Measurements from ENCODE around the gene TMEM8B.

TMEM8B gene

DNA sequence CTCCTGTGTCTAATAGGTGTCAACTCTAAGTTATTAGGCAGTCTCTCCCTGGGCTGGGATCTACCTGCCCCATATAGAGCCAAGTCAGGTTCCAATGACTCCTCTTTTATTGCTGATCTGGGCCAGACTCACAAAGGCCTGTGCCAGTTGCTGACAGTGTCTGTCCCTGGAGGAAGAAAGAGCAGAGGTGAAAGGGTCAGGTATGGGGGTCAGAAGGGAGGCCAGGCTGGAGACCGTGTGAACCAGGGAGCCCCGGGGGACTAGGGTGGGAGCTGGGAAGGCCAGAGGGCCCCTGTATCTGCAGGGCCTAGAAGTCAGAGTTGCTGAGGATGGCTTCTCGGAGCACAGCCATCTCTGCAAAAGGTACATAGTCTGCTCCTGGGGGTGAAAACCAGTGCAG is 10.7 kb upstream of the TMEM8B start:
- H3K36me3 ChIP-seq (ENCODE audit: control insufficient read depth, low read length) = peaks cover 4% of the 10 kb centered on the region
- no peak overlapping the region for H3K4me3 ChIP-seq (ENCODE audit: low read length)
- H3K9me3 ChIP-seq (ENCODE audit: control insufficient read depth, insufficient read depth, low read length) = 0 out of 2 replicates have a peak, but pooled peaks cover 3% of the 10 kb centered on the region
- peaks cover 6% of the 10 kb centered on the region for H3F3A ChIP-seq (ENCODE audit: control insufficient read depth, insufficient read depth)
- no peaks in the 10 kb centered on the region for H3K27me3 ChIP-seq (ENCODE audit: control insufficient read depth, low read length)
- peaks cover 13% of the 10 kb centered on the region for H3K79me2 ChIP-seq (ENCODE audit: control insufficient read depth, low read length)
- H3K27ac ChIP-seq (ENCODE audit: low read depth, low read length) = no peak overlapping the region
- no peaks in the 10 kb centered on the region for H3K9me2 ChIP-seq (replicated peaks; ENCODE audit: control insufficient read depth, low read length)
- H3K4me1 ChIP-seq (ENCODE audit: control insufficient read depth, low read length) = peaks cover 14% of the 10 kb centered on the region
- H4K20me1 ChIP-seq (ENCODE audit: control insufficient read depth, insufficient read depth, low read depth, low read length) = no peaks in the 10 kb centered on the region
- TF ChIP-seq EZH2phosphoT487 (IDR thresholded peaks at IDR 0.05; ENCODE audit: borderline replicate concordance, low read length) (no peak), CTCF (IDR thresholded peaks at IDR 0.05; ENCODE audit: low read depth, low read length, poor library complexity, severe bottlenecking) (no peak)
- no peak overlapping the region for H3K4me2 ChIP-seq (ENCODE audit: low read length)

- no peak overlapping the region for H3K4me2 ChIP-seq (ENCODE audit: low read length)
- no peaks in the 10 kb centered on the region for H3K9me2 ChIP-seq (replicated peaks; ENCODE audit: control insufficient read depth, low read length)
- H3K36me3 ChIP-seq (ENCODE audit: control insufficient read depth, low read length) = no peaks in the 10 kb centered on the region
- TF ChIP-seq EZH2phosphoT487 (IDR thresholded peaks at IDR 0.05; ENCODE audit: borderline replicate concordance, low read length) (no peak), CTCF (IDR thresholded peaks at IDR 0.05; ENCODE audit: low read depth, low read length, poor library complexity, severe bottlenecking) (no peak)
- H3K9me3 ChIP-seq (ENCODE audit: control insufficient read depth, insufficient read depth, low read length) = 0 out of 2 replicates have a peak, but pooled peaks cover 3% of the 10 kb centered on the region
- H3K27ac ChIP-seq (ENCODE audit: low read depth, low read length) = no peak overlapping the region
- peaks cover 4% of the 10 kb centered on the region for H3K4me1 ChIP-seq (ENCODE audit: control insufficient read depth, low read length)
- no peaks in the 10 kb centered on the region for H3K27me3 ChIP-seq (ENCODE audit: control insufficient read depth, low read length)
- no peaks in the 10 kb centered on the region for H3K79me2 ChIP-seq (ENCODE audit: control insufficient read depth, low read length)
- H4K20me1 ChIP-seq (ENCODE audit: control insufficient read depth, insufficient read depth, low read depth, low read length) = no peaks in the 10 kb centered on the region
- H3F3A ChIP-seq (ENCODE audit: control insufficient read depth, insufficient read depth) = peaks cover 3% of the 10 kb centered on the region
- H3K4me3 ChIP-seq (ENCODE audit: low read length) = no peak overlapping the region
Measured at GRCh38 chr9:35820076-35820475, 9.0 kb upstream of the TMEM8B start.

- Histone ChIP-seq H3K9me2 (replicated peaks; ENCODE audit: control insufficient read depth, low read length) (no peaks in the 10 kb centered on the region), H3K79me2 (ENCODE audit: control insufficient read depth, low read length) (no peaks in the 10 kb centered on the region), H3K4me3 (ENCODE audit: low read length) (no peak overlapping the region), H3K36me3 (ENCODE audit: control insufficient read depth, low read length) (no peaks in the 10 kb centered on the region), H3K9me3 (ENCODE audit: control insufficient read depth, insufficient read depth, low read length) (no peaks in the 10 kb centered on the region), H3K4me1 (ENCODE audit: control insufficient read depth, low read length) (peaks cover 4% of the 10 kb centered on the region; the same call in 1 of the 2 replicates), H3K27ac (ENCODE audit: low read depth, low read length) (no peak overlapping the region), H4K20me1 (ENCODE audit: control insufficient read depth, insufficient read depth, low read depth, low read length) (no peaks in the 10 kb centered on the region), H3K4me2 (ENCODE audit: low read length) (no peak overlapping the region), H3K27me3 (ENCODE audit: control insufficient read depth, low read length) (peaks cover 9% of the 10 kb centered on the region; the same call in 1 of the 2 replicates), H3F3A (ENCODE audit: control insufficient read depth, insufficient read depth) (no peaks in the 10 kb centered on the region)
- TF ChIP-seq CTCF (IDR thresholded peaks at IDR 0.05; ENCODE audit: low read depth, low read length, poor library complexity, severe bottlenecking) = no peak
- TF ChIP-seq EZH2phosphoT487 (IDR thresholded peaks at IDR 0.05; ENCODE audit: borderline replicate concordance, low read length) = no peak
Measured at GRCh38 chr9:35822926-35823325, 6.1 kb upstream of the TMEM8B start.

Data from DOHH2 (cell line).